HG03378 (cell line): ENCODE measurements around the gene PDE4D.
A peak's percentile ranks its signal among the peaks of the same experiment; 100 is the strongest.

ENCODE experiments used
- ATAC-seq: cut with Tn5 transposase; IDR thresholded peaks from one replicate; pipeline ENCODE4 v1.9.1; 2021; ENCODE audit warnings: mild to moderate bottlenecking, moderate library complexity; ENCODE audit not compliant: unreplicated experiment

Gene PDE4D

DNA sequence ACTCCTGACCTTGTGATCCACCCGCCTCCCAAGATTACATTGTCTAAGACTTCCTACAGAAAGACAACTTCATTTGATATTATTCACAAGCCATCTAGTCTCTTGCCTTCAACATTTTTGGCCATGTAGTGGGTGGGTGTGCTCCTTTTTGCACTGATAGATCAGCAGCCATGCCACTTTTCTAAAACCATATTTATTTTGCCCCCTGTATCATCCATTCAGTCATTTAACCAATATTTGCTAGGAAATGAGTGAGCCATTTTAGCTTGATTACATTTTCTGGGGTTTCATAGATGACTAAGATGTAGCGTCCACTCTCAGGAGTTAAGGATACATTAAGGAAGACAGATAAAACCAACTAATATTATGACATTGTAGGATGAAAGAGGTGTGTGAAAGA lies 755.0 kb downstream of the PDE4D start:
- ATAC-seq: no peak

- no peak for ATAC-seq
These were observed 755.7 kb downstream of the PDE4D start for GRCh38 chr5:59137846-59138245.

DNA sequence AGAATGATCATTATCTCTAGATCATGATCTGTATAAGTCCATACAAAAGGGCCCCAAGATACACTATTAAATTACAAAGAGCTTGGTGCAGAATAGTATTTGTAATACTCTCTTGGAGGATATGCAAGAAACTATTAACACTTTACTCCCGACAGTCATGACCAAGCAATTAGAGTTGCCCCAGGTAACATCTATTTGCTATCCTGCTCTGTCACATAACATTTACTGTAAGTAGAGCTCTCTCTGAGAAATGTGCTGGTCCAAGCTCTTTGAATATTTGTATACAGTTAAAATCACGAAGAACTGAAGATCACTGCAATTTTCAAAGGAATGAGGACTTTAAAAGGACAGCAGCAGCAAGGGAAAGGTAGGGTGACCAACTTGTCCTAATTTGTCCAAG lies 757.0 kb downstream of the PDE4D start:
- no peak for ATAC-seq

GRCh38 chr5:59134471-59135163 lies 758.9 kb downstream of the PDE4D start:
- no peak for ATAC-seq

DNA sequence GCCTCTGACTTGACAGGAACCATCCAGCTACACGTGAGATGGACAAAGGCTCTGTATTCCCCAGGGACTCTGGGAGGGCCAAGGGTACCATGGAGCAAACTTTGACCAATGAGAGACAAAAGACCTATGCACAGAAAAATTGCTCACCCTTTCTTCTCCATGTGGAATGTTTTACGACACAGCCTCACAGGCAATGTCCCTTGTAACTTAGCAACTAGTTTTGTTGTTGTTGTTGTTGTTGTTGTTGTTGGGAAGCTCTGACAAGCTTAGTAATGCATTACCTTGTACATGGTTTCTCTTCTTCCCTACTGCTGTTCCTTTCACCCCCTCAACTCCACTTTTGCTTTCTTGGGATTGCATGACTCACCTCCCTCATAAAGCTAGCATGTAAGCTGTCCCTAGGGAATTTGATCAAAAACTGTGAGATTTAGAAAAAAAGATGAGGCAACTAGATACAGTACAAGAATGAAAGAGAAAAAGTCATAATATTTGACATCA lies 759.7 kb downstream of the PDE4D start:
- ATAC-seq: no peak

GRCh38 chr5:59132131-59132530 lies 761.4 kb downstream of the PDE4D start:
- no peak for ATAC-seq

- no peak for ATAC-seq
These were observed 763.1 kb downstream of the PDE4D start for GRCh38 chr5:59130431-59130830.

- ATAC-seq: no peak
These were observed 764.8 kb downstream of the PDE4D start for GRCh38 chr5:59128646-59129290.

DNA sequence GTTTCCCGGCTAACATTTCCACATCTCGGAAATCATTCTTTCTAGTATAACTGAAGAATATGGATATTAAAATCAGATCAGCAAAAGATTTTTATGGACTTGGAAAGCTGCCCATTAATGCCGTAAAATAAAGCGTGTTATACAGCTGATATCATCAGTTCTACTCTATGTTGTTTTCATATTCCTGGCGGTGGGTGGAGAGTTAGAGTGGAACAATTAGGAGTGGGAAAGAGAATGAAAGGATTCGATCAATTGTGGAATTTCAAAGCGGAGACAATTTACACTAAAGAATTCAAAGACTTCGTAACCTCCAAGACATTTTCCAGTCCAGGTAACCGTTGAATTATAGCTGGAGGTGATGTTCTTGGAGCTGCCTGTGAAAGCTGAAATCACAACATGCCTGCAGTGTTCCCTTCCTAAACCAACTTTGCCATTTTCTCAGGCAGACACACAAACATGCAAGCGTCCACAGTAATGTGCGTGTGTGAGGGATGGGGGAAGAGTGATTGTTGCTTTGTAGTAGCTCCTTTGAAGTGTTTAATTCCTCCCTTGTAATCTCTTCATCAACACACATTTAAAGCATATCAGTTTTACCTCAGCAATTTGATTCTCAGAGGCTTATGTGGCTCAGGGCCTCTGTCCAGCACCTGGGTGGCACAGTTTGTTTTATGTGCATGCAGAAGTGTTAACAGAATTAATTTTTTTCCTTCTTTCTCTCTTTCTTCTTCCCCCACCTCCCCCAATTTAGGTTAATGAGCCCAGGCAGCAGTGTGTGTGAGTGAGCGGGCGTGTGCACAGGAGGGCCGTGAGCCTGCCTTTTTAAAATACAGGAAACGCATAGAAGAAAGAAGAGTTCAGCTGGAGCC lies 766.6 kb downstream of the PDE4D start:
- ATAC-seq: no peak

DNA sequence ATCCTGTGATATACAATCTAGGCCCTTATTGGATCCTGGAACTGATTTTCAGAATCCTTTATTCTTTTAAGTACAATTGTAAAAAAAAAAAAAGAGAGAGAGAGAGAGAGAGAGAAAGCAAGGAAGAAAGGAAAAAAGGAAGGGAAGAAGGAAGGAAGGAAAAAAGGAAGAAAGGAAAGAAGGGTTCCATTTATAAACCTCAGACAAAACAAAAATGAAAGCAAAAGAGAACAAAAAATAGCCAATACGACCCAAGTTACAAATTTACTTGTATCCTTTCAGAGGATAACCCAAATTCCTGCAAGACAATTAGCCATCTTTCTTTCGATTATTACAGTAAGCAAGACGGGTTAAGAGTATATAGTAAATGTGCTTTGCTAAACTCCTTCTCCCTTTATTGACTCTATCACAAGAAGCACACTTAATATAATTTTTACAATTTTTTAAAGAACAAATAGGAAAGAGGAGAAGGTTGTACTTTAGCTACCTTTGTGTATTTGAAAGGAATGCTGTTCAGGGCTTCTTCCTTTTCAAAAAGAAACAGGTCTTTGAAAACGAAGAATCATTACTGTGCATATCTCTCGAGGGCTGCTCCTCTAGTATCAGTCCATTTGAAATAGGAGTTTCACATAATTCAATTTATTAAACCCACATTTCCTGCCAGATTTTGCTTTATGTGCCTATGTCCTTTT lies 767.4 kb downstream of the PDE4D start:
- no peak for ATAC-seq

DNA sequence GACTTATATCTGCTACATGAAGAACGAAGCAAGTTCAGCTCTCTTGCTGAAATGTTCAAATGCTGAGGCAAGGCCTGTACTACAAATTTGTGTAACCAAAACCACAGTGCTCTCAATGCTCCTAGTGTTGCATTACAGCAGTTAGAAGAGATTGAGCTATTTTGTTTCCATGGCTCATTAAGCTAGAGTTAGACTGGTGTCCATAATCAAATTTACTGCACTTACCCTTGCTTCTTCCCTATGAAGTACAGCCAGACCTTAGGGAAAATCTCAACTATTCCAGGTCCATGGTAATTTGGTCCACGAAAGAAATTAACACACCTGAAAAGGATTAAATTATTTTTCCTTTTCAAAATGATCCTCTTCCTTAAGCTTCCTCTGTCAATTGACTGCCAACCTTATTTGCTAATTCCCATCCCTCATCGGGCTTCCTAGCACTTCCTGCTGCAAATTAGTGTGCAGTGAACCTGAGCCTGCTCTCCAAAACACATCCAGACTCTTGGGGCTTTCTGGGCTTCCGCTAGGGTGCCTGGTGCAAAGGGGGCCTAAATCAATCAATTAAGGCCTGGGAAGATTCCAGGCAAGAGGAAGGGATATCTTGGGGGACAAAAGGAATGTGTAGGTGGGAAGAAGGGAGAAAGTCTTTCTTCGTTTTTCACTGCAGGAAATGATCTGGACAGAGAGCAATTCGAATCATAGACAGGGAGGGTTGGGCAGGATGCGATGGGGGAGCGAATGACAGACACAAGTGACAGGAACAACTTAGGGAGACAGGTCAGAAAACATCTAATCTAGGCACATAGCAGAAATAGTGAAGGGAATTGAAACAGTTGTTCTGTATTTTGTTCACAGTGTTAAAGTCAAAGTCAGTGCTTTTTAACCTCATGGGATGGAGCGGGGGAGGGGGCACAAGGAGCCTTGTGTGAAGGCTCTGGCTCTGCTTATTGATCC lies 768.2 kb downstream of the PDE4D start:
- ATAC-seq: no peak

GRCh38 chr5:59123595-59124561 lies 769.6 kb downstream of the PDE4D start:
- ATAC-seq: peak; percentile 35

DNA sequence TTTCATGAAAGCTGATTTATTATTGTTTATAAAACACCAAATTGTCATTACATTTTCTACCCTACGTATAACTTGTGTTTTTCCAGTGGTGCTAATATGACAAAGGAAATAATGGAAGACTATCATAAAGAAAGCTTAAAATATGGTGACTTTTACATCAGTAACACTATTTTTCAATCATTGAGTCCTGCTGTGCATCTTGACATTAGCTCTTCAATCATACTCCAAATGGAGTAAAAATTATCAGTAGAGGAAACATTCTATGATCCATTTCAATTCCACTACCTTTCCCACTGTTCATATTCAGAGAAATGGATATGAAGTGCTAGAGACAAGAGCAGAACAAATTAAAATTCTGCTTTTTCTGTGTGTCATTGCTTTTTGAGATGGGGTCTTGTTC lies 774.0 kb downstream of the PDE4D start:
- no peak for ATAC-seq

- no peak for ATAC-seq
These were observed 776.2 kb downstream of the PDE4D start for GRCh38 chr5:59117320-59117719.

DNA sequence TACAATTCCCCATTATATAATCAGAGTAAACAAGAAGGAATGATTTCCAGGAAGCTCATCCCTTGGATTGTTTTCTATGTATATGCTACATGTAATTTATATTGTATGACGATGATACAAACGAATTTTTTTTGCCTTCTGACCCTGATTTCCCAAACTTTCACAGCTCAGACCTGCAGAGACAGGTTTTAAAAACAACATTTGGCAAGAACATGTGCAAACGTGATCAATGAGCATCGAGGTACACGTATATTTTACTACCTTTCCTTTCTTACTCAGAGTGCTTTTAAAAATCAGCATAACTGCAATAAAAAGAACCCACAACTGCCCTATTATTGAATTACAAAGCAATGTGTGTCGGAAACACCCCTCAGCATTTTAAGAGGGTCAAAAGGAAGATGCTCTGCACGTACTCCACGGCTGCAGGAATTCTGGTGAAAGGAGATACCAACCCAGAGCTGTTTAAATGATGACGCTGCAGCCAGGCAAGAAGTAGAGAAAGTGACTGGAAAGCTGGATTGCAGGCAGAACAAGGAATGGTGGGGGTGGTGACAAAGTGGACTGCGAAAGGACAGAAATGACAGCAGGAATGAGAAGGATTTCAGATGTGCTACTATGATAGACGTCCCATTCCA lies 777.2 kb downstream of the PDE4D start:
- ATAC-seq: no peak

DNA sequence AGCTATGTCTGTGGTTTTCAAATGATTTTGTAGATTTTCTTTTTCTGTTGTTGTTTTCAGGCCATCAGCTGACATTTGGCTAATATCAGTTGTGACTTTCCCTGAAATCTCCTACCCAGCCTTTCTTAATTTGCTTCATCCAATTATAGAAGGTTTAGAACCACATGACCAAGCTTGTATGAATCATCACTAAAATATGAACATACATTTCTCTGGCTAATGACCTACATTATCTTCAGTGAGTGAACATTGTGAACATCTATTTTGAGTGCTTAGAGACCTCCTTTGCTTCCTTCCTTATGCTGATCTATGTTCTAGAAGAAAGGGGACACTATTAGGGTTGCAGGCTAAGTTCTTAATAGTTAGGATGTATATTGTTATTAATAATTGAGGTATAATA lies 778.2 kb downstream of the PDE4D start:
- no peak for ATAC-seq

GRCh38 chr5:59109383-59109782 lies 784.1 kb downstream of the PDE4D start:
- no peak for ATAC-seq

GRCh38 chr5:59107692-59108091 lies 785.8 kb downstream of the PDE4D start:
- no peak for ATAC-seq
